ENCODE results near the gene AIMP1. TPM values are rescaled to one million over a fixed set of nuclear protein-coding genes. Genes with fewer than 3 reads are reported as not detected.

Gene AIMP1
- 19.9 and 27.6 TPM in 2 replicates for total RNA-seq

DNA sequence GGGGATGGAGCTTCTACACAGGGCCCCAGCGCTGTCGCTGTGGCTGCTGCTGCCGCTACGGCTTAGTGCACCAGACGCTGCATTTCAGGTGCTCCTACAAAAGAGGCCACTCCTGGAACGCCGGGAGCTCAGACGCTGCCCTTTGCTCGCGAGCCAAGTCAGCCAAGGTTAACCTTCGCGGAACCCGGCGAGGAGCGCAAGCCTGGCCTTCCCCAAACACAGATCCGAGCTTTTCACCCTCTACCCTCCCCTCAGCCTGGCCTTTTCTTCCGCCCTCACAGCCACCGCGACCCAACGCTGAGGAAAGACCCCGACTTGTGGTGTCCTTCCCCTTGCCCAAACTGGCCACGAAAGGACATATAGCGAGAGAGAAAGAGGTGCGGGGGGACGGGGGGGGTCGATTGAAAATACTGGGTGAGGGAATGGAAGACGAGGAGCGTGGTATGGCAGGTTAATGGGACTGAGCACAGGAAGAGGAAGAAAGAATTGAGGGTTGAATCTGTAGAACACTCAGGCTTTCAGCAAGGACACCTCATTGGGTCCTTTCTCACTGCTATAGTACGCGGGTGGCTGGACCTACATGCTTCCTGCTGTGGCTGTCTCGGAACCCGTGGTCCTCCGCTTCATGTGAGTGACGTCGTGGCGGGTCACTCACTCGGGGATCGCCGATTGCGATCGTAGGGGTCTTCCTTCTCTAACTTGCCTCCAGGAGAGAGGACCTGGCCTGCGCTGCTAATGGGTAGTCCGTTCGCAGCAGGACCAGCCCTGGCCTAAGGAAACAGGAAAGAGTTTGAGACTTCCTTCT is at the start of gene AIMP1, which contains the start of gene TBCK:
TSS of gene AIMP1 (plus strand) at position 583 of the 805 bp plus-strand sequence. CDS start 8,460 bp downstream, outside the sequence.
TSS of gene TBCK (minus strand) at position 242 of the 805 bp plus-strand sequence. CDS start 7,249 bp downstream, outside the sequence.

DNA sequence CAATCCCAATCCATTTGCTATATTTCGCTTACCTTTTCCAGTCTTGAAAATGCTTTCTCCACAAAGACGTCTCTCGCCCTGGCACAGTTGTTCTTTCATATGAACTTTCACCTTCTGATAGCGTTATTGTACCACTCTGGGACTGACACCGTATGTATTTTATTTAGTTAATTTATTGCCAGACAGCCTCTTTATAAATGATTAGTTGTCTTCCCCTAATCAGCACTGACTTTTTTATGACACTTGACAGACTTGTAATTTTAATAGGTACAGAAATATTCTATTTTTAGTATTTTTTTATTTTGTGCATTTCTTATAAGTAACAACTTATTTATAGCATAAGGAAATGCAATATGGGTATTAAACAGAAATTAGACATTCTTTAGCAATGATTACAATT is 52.3 kb downstream of the AIMP1 start, which contains the start of gene GIMD1:
TSS of gene GIMD1 (minus strand) at position 101 of the 400 bp plus-strand sequence. CDS start 1,343 bp downstream, outside the sequence.

Other genes starting within 250 kb of the AIMP1 start
- gene TBCK, start 341 bp upstream of the AIMP1 start, total RNA-seq = 22.8 and 27.5 TPM in 2 replicates
- gene GIMD1, start 52.2 kb downstream of the AIMP1 start, total RNA-seq = not detected in 2 replicates

Data from myometrial cell (primary cell).